SK-N-MC (cell line): Measurements from ENCODE around the gene CLEC10A.

Experiments used
- DNase-seq: peaks from one replicate; pipeline ENCODE4 v3.0.0-alpha.2; 2011; ENCODE audit warnings: low read depth, low spot score
- H3K27ac ChIP-seq: fragments of 200-600 bp; sonication (generic); 2 replicates; pipeline ENCODE4 v1.5.1; 2016; ENCODE audit warnings: mixed run types
- H3K36me3 ChIP-seq: fragments of 200-600 bp; sonication (generic); 2 replicates; pipeline ENCODE4 v1.6.1; 2017; ENCODE audit warnings: antibody characterized with exemption, low read length, mixed read lengths; ENCODE audit not compliant: insufficient read depth
- H3K4me3 ChIP-seq: fragments of 200-600 bp; sonication (generic); 2 replicates; pipeline ENCODE4 v1.5.1; 2016
- H3K9ac ChIP-seq: fragments of 200-600 bp; sonication (generic); 2 replicates; pipeline ENCODE4 v1.8.0; 2017; ENCODE audit warnings: mixed run types, mixed read lengths; ENCODE audit not compliant: insufficient read length
- H3K9me3 ChIP-seq: fragments of 200-600 bp; sonication (generic); 2 replicates; pipeline ENCODE4 v1.6.1; 2017; ENCODE audit warnings: low read depth, mild to moderate bottlenecking, antibody characterized with exemption, low read length, moderate library complexity, mixed read lengths
- EZH2 ChIP-seq: fragments of 200-600 bp; sonication (generic); IDR thresholded peaks from one replicate; pipeline ENCODE4 v1.6.1; 2017; ENCODE audit warnings: antibody characterized with exemption
- FOXP2 ChIP-seq: optimal IDR thresholded peaks from 2 replicates; pipeline ENCODE3; 2011; ENCODE audit warnings: mild to moderate bottlenecking, moderate library complexity; ENCODE audit not compliant: insufficient read depth; ENCODE audit errors: extremely low read length, control extremely low read depth
- POLR2AphosphoS5 ChIP-seq: IDR thresholded peaks from 2 replicates; pipeline ENCODE4 v1.6.1; 2012; ENCODE audit warnings: mild to moderate bottlenecking, low read depth, low read length, borderline replicate concordance

The CLEC10A gene

GRCh38 chr17:7026471-7027115, 53.5 kb downstream of the CLEC10A start:
- no peak overlapping the region for H3K27ac ChIP-seq
- no peak overlapping the region for H3K9ac ChIP-seq
- no peak overlapping the region for H3K4me3 ChIP-seq
- no peak for DNase-seq
- TF ChIP-seq FOXP2 (no peak), POLR2AphosphoS5 (no peak), EZH2 (no peak)
- no peaks in the 10 kb centered on the region for H3K36me3 ChIP-seq
- H3K9me3 ChIP-seq = no peaks in the 10 kb centered on the region

- Histone ChIP-seq H3K9me3 (no peaks in the 10 kb centered on the region), H3K36me3 (no peaks in the 10 kb centered on the region), H3K9ac (no peak overlapping the region), H3K27ac (no peak overlapping the region), H3K4me3 (no peak overlapping the region)
- TF ChIP-seq EZH2 (no peak), POLR2AphosphoS5 (no peak), FOXP2 (no peak)
- no peak for DNase-seq
These were observed 54.8 kb downstream of the CLEC10A start for GRCh38 chr17:7025245-7025644.
